Left ventricle myocardium inferior (tissue), 1 donor: ENCODE data around the gene SPTB. TPM values are rescaled to one million over a fixed set of nuclear protein-coding genes. Genes with fewer than 3 reads are reported as not detected.

Experiments used
- DNase-seq: peaks from one replicate; pipeline ENCODE4 v3.0.0-alpha.2; 2020
- H3K27ac ChIP-seq: fragments of 200-600 bp; replicated peaks from 2 replicates; pipeline ENCODE4 v1.8.0; 2021
- H3K27me3 ChIP-seq: fragments of 200-600 bp; 2 replicates; pipeline ENCODE4 v1.8.0; 2021; ENCODE audit warnings: low read depth
- H3K36me3 ChIP-seq: fragments of 200-600 bp; 2 replicates; pipeline ENCODE4 v1.8.0; 2021
- H3K4me1 ChIP-seq: fragments of 200-600 bp; 2 replicates; pipeline ENCODE4 v1.8.0; 2021
- H3K4me3 ChIP-seq: fragments of 200-600 bp; 2 replicates; pipeline ENCODE4 v1.8.0; 2021; ENCODE audit warnings: mild to moderate bottlenecking, moderate library complexity
- H3K9me3 ChIP-seq: fragments of 200-600 bp; replicated peaks from 2 replicates; pipeline ENCODE4 v1.8.0; 2021
- CTCF ChIP-seq: fragments of 200-600 bp; IDR thresholded peaks from 2 replicates; pipeline ENCODE4 v1.8.0; 2021; ENCODE audit warnings: antibody characterized with exemption, mild to moderate bottlenecking, borderline replicate concordance
- intact Hi-C: fragments of 100-400 bp; cut with micrococcal nuclease; formaldehyde crosslinking; loops from one replicate; pipeline ENCODE4 v1.11.0; 2022
- total RNA-seq: library from RNA; stranded (reverse); fragmentation: NEBNext Ultra II Directional; extraction: Animal tissue kit (Norgen Biotek cat#: 25700); gene quantifications from one replicate; pipeline ENCODE4 v1.2.1, GENCODE V29; 2021
- donor health status: DM: no; HTN: yes; CAD: no; lungs with severe emphysema.

Gene SPTB
- total RNA-seq, 1 donor from 2014 or later = 82.2 TPM

DNA sequence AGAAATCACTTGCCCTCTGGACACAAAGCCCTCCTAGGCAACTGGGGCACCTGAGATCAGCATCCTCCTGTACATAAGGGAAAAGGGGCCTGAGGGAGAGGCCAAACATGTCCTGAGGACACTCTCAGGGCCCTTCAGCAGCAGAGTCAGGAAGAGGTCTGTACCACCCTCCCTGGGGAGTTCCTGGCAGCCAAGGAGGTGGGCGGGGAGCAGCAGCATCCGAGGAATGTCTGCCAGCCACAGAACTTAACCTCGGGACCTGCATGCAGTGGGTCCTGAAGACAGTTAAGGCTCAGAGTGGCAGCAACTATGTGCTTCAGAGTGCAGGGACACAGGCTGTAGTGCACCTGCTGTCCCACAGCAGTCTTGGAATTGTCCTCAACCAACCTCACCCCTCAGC is 62.1 kb downstream of the SPTB start:
- no peak overlapping the region for H3K27ac ChIP-seq
- H3K36me3 ChIP-seq = no peaks in the 10 kb centered on the region
- intact Hi-C loops = no loop called here
- TF ChIP-seq CTCF = no peak
- no peaks in the 10 kb centered on the region for H3K9me3 ChIP-seq
- H3K27me3 ChIP-seq = no peaks in the 10 kb centered on the region
- peaks cover 26% of the 10 kb centered on the region for H3K4me1 ChIP-seq
- no peak for DNase-seq
- no peak overlapping the region for H3K4me3 ChIP-seq

DNA sequence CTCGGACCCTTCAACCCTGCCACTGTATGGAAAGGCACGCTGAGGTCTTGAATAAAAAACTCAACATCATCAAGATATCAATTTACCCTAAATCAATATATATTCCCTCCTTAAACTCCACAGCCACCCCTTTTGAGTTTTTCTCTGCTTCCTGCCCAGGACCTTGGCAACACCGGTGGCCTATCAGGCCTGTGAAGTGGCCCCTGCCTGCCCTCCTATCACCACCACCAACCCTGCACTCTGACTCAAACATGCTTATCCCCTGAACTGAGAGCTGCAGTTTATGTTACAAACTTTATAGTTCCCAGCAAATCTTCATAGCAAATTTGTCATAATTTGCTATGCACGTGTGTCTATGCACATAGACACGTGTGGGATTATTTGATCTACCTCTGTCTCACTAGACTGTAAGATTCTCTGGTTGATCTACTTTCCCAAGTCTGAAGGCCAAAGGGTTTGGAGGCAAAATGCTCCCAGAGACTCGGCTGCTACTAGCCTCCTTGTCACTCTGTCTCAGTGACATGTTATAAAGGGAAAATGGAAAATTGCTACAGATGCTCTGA is 63.4 kb downstream of the SPTB start:
- no peak for TF ChIP-seq CTCF
- Histone ChIP-seq H3K4me1 (peaks cover 34% of the 10 kb centered on the region), H3K9me3 (no peaks in the 10 kb centered on the region), H3K4me3 (no peak overlapping the region), H3K27ac (peak overlapping the region; percentile 48), H3K27me3 (no peaks in the 10 kb centered on the region), H3K36me3 (no peaks in the 10 kb centered on the region)
- intact Hi-C loops = no loop called here
- DNase-seq = no peak

GRCh38 chr14:64815257-64815656 is 64.5 kb downstream of the SPTB start:
- Histone ChIP-seq H3K9me3 (no peaks in the 10 kb centered on the region), H3K4me3 (no peak overlapping the region), H3K27ac (peak overlapping the region; percentile 48), H3K4me1 (peaks cover 34% of the 10 kb centered on the region), H3K27me3 (no peaks in the 10 kb centered on the region), H3K36me3 (no peaks in the 10 kb centered on the region)
- intact Hi-C loops = no loop called here
- DNase-seq = no peak
- no peak for TF ChIP-seq CTCF

GRCh38 chr14:64812412-64812811 is 67.3 kb downstream of the SPTB start:
- no peaks in the 10 kb centered on the region for H3K27me3 ChIP-seq
- no peaks in the 10 kb centered on the region for H3K36me3 ChIP-seq
- no peak overlapping the region for H3K27ac ChIP-seq
- no peak for TF ChIP-seq CTCF
- intact Hi-C loops = no loop called here
- peaks cover 47% of the 10 kb centered on the region for H3K4me1 ChIP-seq
- H3K4me3 ChIP-seq = no peak overlapping the region
- no peak for DNase-seq
- H3K9me3 ChIP-seq = no peaks in the 10 kb centered on the region

GRCh38 chr14:64811676-64812075 is 68.0 kb downstream of the SPTB start:
- no peak for DNase-seq
- H3K4me3 ChIP-seq = no peak overlapping the region
- intact Hi-C loops = no loop called here
- no peak for TF ChIP-seq CTCF
- no peaks in the 10 kb centered on the region for H3K36me3 ChIP-seq
- no peaks in the 10 kb centered on the region for H3K9me3 ChIP-seq
- H3K27ac ChIP-seq = no peak overlapping the region
- H3K27me3 ChIP-seq = no peaks in the 10 kb centered on the region
- peaks cover 50% of the 10 kb centered on the region for H3K4me1 ChIP-seq
